Measurements from ENCODE around the gene TNFRSF6B. TPM values are rescaled to one million over a fixed set of nuclear protein-coding genes. Genes with fewer than 3 reads are reported as not detected.
A peak's percentile ranks its signal among the peaks of the same experiment; 100 is the strongest.

The TNFRSF6B gene
- total RNA-seq, 2 donors from 2014 or later = not detected

DNA sequence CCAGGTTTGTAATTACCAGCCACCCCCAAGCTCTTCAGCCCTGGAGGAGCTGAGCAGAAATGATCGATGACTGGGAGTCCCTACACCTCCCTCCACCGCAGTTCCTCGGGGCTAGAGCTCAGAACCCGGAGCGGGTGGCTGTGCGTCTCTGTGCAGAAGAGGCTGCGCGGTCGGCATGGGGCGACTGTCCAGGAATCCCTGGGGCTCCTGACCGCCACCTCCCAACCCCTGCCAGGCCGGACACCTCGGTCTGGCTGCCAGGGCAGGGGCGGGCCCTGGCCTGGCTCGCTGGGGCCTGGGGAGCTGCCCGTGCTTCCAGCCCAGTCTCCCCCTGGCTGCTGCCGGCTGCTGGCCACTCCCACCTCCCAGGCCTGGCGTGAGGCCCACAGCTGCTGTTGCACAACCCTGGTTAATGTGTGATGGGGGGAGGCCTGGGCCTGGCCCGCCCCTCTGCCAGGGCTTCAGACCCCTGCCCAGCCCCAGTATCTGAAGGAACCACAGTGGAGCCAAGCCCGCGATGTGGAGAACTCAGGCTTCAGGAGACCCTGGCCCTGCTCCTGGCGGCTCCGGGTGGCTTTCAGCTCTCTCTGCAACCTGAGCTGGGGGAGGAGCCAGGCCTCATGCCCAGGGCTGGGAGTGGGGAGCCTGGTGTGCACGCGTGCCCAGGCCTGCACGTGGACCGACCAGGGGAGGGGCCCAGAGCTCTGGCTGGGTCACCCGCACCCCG is 44.3 kb downstream of the TNFRSF6B start:
- Mint-ChIP-seq H3K4me3 (peak overlapping the region; percentile 60), H3K4me1 (no peaks in the 10 kb centered on the region), H3K27ac (no peak overlapping the region), H3K9me3 (no peaks in the 10 kb centered on the region), H3K27me3 (ENCODE audit: insufficient read depth) (peaks cover 1% of the 10 kb centered on the region), H3K36me3 (ENCODE audit: low read depth) (peaks cover 19% of the 10 kb centered on the region)
- H3K36me3 ChIP-seq (ENCODE audit: control insufficient read depth, insufficient read depth, low read length) = peaks cover 29% of the 10 kb centered on the region
- H3K9me3 ChIP-seq (ENCODE audit: control insufficient read depth, low read length) = no peaks in the 10 kb centered on the region
- DNase-seq = peak; percentile 90
- peak overlapping the region; percentile 86 for H3K4me3 ChIP-seq (ENCODE audit: low read length)
- peak overlapping the region; percentile 78 for H3K9ac ChIP-seq (ENCODE audit: extremely low read depth, low read length, poor library complexity, severe bottlenecking)
- H3K27me3 ChIP-seq (ENCODE audit: control insufficient read depth, insufficient read depth, low read length, poor library complexity, severe bottlenecking) = no peaks in the 10 kb centered on the region
- 1 to 7% methylated on average over 18 to 28 of the region's 29 CpGs for WGBS, 2 experiments (ENCODE audit: insufficient coverage in 1 of 2, insufficient read length in 1 of 2)
- TF ChIP-seq CTCF (conservative IDR thresholded peaks at IDR 0.05) = peak; percentile 42
- H3K4me1 ChIP-seq (ENCODE audit: control insufficient read depth, insufficient read depth, low read length) = peaks cover 8% of the 10 kb centered on the region
- peak overlapping the region; percentile 79 for H3K27ac ChIP-seq (ENCODE audit: low read depth, low read length)

- WGBS, 2 experiments (ENCODE audit: insufficient coverage in 1 of 2, insufficient read length in 1 of 2) = 30 to 60% methylated on average over 3 to 6 of the region's 6 CpGs
- H3K36me3 ChIP-seq (ENCODE audit: control insufficient read depth, insufficient read depth, low read length) = peaks cover 29% of the 10 kb centered on the region
- H3K27ac ChIP-seq (ENCODE audit: low read depth, low read length) = peak overlapping the region; percentile 79
- Mint-ChIP-seq H3K4me3 (peak overlapping the region; percentile 60), H3K9me3 (no peaks in the 10 kb centered on the region), H3K27ac (no peak overlapping the region), H3K36me3 (ENCODE audit: low read depth) (peaks cover 15% of the 10 kb centered on the region), H3K27me3 (ENCODE audit: insufficient read depth) (peaks cover 1% of the 10 kb centered on the region), H3K4me1 (no peaks in the 10 kb centered on the region)
- H3K4me3 ChIP-seq (ENCODE audit: low read length) = peak overlapping the region; percentile 86
- no peak for DNase-seq
- H3K4me1 ChIP-seq (ENCODE audit: control insufficient read depth, insufficient read depth, low read length) = peaks cover 8% of the 10 kb centered on the region
- no peak for TF ChIP-seq CTCF (conservative IDR thresholded peaks at IDR 0.05)
- H3K9ac ChIP-seq (ENCODE audit: extremely low read depth, low read length, poor library complexity, severe bottlenecking) = peak overlapping the region; percentile 78
- H3K9me3 ChIP-seq (ENCODE audit: control insufficient read depth, low read length) = no peaks in the 10 kb centered on the region
- no peaks in the 10 kb centered on the region for H3K27me3 ChIP-seq (ENCODE audit: control insufficient read depth, insufficient read depth, low read length, poor library complexity, severe bottlenecking)
Observed at GRCh38 chr20:63741354-63741675, 44.9 kb downstream of the TNFRSF6B start.

GRCh38 chr20:63741676-63742380 is 45.4 kb downstream of the TNFRSF6B start:
- Mint-ChIP-seq H3K4me1 (no peaks in the 10 kb centered on the region), H3K27ac (no peak overlapping the region), H3K27me3 (ENCODE audit: insufficient read depth) (peaks cover 1% of the 10 kb centered on the region), H3K36me3 (ENCODE audit: low read depth) (peaks cover 14% of the 10 kb centered on the region), H3K9me3 (no peaks in the 10 kb centered on the region), H3K4me3 (peak overlapping the region; percentile 60)
- peaks cover 29% of the 10 kb centered on the region for H3K36me3 ChIP-seq (ENCODE audit: control insufficient read depth, insufficient read depth, low read length)
- H3K9me3 ChIP-seq (ENCODE audit: control insufficient read depth, low read length) = no peaks in the 10 kb centered on the region
- DNase-seq = peak; percentile 43
- H3K27ac ChIP-seq (ENCODE audit: low read depth, low read length) = no peak overlapping the region
- peaks cover 8% of the 10 kb centered on the region for H3K4me1 ChIP-seq (ENCODE audit: control insufficient read depth, insufficient read depth, low read length)
- TF ChIP-seq CTCF (conservative IDR thresholded peaks at IDR 0.05) = no peak
- no peaks in the 10 kb centered on the region for H3K27me3 ChIP-seq (ENCODE audit: control insufficient read depth, insufficient read depth, low read length, poor library complexity, severe bottlenecking)
- 91 to 93% methylated on average over 18 to 30 of the region's 30 CpGs for WGBS, 2 experiments (ENCODE audit: insufficient coverage in 1 of 2, insufficient read length in 1 of 2)
- peak overlapping the region; percentile 86 for H3K4me3 ChIP-seq (ENCODE audit: low read length)
- H3K9ac ChIP-seq (ENCODE audit: extremely low read depth, low read length, poor library complexity, severe bottlenecking) = peak overlapping the region; percentile 78

Measured in endodermal cell (in vitro differentiated cells).